Fibroblast of the conjunctiva (primary cell): Measurements from ENCODE around the gene STXBP5L.
"Not testable (repeated sequence)": the region's sequence is repeated elsewhere in the genome, so short reads cannot be mapped to it uniquely, and the experiment has no call there.

ENCODE experiments used
- DNase-seq: peaks from one replicate; pipeline ENCODE4 v3.0.0-alpha.2; 2010; ENCODE audit warnings: low read depth

STXBP5L gene

DNA sequence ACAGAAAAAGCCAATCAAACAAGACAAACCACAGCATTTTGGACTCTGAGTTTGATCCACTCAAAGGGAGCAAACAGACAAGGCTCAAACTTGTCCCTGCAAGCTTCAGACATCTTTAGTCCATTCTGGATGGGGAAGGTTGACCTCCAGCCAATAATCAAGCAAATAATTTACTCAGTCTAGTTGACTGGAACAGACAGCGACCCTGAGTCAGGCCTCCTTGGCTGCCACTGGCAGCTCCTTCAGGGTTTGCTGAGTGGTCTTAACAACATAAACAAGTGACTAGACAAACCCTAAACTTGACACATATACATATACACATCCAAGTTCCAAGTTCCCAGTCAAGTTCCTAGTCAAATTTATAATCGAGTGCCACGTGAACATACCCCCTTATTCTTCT lies 323.9 kb downstream of the STXBP5L start:
- DNase-seq = no peak

DNA sequence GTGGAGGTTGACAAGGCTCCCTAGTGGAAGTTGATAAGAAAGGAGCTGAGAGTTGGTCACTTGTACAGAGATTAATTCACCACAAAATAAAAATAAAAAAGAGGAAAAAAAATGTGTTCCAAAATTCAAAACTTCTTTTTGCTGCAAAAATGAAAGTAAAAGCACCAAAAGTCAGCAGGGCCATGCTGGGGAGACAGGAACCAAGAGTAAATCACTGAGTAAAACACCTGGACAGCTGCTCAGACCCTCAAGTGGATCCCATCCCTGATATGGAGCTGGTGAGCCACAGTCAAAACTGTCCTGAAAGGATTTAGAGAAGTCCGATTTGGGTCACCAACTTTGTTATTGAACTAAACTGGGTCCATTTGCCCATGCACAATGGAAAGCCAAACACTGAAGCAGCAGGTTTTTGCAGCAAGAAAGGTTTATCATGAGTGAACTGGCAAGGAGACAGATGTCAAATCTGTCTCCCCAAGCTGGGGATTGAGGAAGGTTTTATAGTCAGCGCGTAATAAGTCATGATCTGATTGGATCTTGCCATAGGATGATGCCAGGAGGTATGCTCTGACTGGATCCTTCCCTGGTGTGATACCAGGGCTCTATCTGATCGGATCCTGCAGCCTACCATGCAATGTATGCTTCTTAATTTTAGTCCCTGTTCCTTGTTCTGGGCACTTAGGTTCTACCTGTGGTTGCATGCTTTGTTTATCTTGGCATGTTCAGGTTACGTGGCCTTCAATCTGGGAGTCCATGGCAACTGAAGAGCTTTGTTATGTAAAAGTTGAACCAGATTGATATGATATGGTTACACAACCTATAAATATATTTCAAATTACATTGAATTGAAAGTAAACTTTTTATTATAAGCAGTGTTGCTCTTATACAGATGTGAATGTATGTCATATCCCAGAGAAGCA lies 324.6 kb downstream of the STXBP5L start:
- DNase-seq = no peak

DNA sequence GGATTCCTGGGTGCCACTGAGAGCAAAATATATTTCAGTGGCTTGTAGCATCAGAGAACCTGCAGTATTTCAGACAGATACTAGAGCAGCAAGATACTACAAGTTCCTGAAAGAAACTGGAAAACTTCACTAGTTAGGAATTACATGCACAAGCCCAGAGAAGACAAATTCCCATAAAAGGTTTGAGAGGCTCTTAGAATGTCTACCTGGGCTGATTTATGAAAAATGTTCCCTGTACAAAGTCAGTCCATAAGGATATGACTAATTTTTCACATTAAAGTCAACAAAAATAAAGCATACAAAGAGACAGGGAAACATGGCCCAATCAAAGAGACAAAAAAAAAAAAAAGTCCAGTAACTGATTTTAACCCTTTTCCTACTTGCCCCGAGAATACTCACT lies 335.2 kb downstream of the STXBP5L start:
- no peak for DNase-seq

DNA sequence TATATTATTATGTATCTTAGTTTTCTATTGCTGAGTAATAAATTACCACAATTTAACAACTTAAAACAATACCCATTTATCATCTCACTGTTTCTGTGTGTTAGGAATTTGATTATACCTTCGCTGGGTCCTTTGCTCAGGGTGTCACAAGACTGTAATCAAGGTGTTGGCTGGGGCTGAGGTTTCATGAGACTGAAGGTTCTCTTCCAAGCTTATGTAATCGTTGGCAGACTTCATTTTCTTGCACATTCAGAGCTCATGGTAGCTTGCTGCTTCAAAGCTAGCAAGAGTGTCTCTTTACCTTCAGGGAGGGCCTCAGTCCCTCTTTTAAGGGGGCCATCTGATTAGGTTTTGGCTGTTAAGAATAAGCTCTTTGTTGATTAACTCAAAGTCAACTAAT lies 344.7 kb downstream of the STXBP5L start:
- DNase-seq = no peak

DNA sequence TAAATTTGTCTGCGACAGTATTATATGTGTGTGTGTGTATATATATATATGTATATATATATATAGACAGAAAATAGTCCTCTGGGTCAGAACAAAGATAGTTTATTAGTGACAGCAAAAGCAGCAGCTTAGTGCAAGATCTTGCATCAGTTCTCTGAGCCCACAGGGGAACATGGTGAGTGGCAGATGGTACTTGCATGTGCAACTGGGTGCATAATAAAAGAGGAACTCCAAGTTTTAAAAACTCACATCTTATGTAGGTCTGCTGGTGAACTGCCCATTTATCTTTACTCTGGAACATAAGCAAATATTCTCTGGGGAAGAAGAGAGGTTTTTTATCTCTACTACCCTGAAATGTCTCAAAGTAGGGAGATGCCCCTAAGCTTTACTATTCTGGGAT lies 361.4 kb downstream of the STXBP5L start:
- DNase-seq = no peak

DNA sequence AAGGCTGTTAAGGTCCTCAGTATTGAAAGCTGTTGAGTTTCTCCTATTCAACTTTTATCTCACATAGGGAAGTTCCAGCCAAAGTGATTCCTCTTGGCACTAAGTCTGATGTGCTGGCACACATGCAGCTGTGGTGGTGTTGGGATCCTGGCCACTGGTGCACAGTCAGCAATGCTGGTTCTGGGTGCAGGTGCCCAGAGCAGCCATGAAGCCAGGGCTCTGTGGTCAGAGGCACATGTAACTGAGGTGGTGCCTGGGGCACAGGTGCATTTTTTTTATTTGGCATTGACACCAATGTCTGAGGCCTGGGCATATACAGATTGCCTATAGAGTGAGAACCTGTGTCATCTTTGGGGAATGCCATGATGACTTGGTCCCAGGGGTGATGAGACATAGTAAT lies 366.4 kb downstream of the STXBP5L start:
- DNase-seq = no peak

DNA sequence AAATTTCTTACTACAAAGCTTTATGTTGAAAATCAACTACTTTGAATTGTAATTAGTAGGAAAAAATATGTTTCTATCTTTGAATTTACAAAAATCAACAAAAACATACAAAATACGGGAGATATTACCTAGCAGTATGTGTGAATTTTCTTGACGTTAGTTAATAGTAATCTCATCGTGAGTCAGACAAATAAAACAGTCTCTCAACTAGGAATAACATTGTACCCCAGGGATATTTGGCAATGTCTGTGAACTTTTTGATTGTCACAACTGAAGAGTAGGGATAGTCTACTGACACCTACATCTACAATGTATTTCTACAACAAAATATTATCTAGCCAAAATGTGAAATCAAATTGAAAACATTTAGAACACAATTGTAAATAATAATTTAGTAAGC lies 387.4 kb downstream of the STXBP5L start:
- no peak for DNase-seq

DNA sequence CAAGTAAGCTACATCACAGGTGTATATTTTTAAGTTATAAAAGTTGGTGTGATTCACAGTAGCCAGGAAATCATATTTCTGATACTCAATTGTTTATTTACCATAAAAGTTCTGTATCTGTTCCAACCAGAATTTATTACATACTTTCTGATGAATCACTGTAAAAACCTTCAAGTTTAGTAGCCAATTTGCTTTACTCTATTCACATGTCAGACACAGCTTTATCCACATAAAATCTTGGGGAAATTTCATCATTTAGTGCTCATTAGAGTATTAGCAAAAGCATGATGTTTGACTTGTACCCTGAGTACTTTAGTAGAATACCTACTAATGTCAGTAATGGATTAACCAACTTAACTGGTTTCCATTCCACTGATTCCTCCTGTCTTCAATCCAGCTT lies 388.0 kb downstream of the STXBP5L start:
- DNase-seq = no peak

DNA sequence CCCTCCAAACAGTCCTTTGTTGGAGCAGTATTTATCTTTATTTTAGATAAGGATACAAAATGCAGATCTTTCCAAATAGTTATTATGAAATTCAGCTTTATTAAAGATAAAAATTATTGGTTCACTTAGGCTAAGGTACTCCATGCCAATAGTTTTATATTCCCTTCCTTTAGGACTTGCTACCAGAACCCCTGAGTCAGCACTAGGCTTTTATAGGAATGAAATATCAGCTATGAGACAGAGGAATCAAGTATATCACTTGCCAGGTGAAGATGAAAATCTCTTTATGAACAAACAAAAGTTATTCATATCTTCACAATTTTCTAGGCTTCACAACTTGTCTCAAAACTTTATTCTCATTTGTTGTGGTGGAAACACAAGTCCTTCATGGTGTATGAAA lies 416.3 kb downstream of the STXBP5L start:
- DNase-seq = no peak

DNA sequence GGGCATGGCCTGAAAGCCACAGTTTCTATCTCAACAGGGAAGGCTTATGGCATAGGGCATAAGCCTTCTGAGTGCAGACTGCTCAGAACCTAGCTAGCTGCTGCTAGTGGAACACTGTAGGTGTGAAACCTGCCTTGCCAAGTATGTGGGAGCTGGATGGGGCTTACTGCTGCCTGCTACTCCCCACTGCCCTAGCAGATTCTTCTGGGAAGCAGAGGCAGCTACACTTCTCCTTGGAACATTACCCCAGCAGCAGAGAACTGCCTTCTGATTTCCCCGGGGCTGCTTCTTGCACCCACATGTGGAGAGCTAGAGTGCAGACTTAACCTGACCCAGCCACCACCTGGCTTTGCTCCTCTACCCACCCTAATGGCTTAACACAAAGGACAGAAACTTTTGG lies 422.1 kb downstream of the STXBP5L start:
- no peak for DNase-seq

DNA sequence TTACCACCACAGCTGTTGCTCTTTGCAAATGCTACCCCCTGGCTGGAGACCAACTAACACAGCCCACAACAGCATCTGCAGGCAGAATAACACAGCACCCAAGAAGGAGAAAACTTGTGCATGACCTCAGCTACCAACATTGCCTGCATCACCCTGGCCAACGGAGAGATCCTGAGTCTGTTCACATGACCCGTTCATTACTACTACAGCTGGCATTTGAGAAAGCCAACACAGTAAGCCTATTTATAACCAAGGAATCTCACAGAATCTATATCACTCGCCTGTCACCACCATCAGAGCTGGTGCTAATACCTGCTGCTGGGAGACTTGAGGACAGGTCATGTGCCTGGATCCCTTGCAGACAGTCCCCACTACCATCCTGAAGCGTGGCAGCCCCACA lies 422.6 kb downstream of the STXBP5L start:
- no peak for DNase-seq

DNA sequence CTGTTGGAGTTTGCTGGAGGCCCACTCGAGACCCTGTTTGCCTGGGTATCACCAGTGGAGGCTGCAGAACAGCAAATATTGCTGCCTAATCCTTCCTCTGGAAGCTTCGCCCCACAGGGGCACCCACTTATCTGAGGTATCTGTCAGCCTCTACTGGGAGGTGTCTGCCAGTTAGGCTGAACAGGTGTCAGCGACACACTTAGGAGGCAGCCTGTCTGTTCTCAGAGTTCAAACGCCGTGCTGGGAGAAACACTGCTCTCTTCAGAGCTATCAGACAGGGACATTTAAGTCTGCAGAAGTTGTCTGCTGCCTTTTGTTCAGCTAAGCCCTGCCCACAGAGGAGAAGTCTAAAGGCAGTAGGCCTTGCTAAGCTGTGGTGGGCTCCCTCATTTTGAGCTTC lies 448.0 kb downstream of the STXBP5L start:
- not testable (repeated sequence) for DNase-seq

DNA sequence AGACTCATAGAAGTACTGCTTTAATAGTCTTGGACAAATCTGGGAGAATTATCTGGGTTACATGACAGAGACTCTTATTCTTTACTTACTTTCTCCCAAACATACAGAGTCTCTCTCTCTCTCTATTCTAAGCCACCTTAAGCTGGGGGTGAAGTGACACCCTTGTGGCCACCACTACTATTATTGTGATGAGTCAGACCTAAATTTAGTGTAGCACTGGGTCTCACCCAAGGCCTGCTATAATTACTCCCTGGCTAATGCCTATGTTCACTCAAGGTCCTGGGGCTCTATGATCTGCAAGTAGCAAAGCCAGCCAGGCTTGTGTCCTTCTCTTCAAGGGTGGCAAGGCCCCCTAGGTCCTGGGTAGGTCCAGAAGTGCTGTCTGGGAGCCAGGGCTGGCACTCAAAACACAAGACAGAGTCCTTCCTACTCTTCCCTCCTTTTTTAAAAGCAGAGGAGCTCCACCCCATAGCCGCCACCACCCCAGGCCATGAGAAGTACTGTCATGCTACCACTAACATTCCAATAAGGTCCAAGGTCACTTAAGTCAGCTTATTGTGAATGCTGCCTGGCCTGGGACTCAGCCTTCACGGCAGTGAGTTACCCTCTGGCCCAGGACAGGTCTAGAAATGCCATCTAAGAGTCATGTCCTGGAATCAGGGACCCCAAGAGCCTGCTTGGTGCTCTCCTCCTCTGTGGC lies 454.2 kb downstream of the STXBP5L start:
- no peak for DNase-seq

DNA sequence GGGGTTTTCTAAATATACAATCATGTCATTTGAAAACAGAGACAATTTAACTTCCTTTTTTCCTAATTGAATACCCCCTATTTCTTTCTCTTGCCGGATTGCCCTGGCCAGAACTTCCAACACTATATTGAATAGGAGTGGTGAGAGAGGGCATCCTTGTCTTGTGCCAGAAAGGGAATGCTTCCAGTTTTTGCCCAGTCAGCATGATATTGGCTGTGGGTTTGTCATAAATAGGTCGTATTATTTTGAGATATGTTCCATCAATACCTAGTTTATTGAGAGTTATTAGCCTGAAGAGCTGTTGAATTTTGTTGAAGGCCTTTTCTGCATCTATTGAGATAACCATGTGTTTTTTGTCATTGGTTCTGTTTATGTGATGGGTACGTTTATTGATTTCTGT lies 480.3 kb downstream of the STXBP5L start:
- not testable (repeated sequence) for DNase-seq

DNA sequence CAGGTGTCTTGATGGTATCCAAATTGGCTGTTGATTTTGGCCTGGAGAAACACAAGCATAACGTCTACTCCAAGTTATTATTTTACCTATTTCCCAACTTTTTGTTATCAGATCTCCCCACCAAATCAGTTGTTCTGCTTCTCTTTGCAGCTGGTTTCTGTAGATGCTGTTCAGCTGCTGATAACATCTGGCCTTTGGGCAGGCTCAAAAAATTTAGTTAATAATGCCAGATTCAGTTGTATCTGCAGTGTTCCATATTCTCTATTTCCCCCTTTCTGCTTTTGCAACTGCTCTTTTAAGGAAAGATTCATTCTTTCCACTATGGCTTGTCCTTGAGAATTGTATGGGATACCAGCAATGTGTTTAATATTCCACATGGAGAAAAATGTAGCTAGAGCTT lies 488.0 kb downstream of the STXBP5L start:
- DNase-seq = not testable (repeated sequence)

DNA sequence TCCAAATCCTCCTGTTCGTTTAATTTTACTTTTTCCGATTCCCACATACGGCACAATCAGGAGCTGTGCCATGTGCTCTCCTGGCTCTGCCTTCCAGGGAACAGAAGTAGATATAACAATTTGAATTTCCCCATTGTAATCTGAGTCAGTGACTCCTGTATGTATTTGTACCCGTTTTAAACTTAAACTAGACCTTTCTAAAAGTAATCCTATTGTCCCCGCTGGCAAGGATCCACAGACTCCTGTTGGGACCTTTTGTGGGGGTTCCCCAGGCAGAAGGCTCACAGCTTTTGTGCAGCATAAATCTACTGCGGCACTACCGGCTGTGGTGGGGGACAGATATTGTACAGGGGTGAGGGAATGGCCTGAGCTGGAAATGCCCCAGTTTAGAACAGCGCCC lies 490.0 kb downstream of the STXBP5L start:
- not testable (repeated sequence) for DNase-seq

DNA sequence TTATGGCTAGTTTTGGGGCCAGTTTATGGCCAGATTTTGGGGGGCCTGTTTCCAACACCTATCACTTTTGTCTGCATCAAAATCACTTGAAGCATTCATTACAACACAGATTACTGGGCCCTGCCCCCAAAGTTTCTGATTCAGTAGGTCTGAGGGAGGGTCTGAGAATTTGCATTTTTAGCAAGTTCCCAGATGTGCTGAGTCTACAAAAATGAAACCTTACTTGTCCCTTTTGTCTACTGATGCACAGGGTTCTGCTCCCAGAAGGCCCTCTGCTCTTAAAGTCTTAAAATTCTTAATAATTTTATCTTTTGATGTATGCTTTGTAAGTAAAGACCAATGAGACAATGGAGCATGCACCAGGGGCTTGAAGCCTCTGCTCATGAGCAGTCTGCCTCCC lies 491.8 kb downstream of the STXBP5L start:
- no peak for DNase-seq

DNA sequence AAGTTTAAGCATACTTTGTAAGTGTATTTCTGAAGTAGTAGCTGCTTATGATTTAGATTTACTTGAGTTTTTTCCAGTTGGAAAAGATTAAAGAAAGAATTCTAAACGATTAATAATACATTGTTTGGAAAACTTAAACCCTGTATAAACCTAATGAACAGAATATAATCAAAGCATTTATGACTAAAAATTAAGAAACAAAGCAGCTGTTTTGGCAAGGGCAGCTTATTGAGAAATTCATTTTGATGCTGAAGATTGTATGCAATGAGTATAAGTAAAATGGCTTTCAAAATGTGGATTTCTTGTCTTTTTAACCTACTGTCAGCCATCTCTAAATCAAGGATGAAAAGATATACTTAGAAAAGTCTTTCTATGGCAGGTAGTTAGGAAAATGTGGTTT lies 497.6 kb downstream of the STXBP5L start:
- DNase-seq = no peak

DNA sequence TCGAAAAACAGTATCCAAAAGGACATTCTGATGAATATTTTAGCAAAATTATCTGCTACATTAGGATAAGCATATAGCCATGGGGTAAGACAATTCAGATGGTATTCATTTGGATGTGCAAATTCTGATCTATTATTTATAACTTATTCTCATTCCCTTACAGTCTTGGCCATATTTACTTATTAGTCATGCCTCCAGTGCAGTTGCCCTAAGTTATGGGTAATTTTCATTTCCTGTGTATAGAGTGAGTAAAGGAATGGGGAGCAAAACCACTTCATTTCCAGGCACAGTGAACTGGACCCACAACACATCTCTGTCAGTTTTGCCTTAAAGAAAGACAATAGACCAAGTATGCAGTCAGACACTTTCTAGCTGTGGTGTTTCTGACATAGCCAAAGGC lies 503.5 kb downstream of the STXBP5L start:
- DNase-seq = no peak

DNA sequence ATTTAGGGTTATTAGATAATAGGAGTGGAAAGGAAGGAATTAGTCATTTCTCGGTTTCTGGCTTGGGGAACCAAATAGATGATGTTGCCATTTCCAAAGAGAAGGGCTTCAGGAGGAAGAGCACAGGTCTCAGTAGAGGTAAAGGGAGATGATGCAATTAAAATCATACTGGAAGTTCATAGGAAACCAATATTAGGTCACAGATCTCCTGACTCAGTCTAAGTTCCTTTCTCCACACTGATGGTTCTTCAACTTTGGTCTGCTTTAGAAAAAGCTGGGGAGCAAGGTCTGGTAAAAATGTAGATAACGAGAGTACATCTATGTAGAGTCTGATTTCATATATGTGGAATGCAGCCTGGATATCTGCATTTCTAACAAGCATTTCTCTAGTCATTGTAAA lies 506.9 kb downstream of the STXBP5L start:
- no peak for DNase-seq

DNA sequence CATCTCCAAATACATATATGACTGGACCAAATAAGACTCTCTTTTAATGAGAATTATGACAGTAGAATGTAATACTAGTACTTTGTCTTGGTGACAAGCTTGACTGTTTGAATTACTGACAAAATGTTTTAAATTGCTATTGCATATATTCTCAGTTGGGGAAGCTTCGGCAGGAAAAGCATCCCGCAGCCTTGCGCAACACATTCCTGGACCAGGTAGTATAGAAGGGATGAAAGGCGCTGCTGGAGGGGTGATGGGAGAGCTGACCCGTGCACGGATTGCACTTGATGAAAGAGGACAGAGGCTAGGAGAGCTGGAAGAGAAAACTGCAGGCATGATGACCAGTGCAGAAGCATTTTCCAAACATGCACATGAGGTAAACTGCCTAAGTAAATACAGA lies 510.2 kb downstream of the STXBP5L start:
- no peak for DNase-seq

DNA sequence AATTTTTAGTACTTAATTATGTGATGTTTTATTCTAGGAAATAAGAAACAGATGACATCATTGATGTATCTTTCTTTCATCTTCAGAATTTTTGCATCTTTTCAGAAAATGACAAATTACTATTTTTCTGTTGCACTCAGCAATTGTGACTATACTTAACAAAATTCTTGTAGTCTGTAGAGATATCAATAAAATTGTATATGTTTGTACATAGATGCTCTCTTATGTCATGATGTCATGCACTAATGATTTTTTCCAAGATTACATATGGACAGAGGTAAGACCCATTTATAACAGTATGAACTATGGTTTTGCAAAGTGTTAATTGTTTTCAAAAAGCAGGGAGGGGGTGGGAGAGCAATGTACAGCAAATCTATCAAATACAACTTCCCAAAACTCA lies 516.5 kb downstream of the STXBP5L start:
- no peak for DNase-seq

DNA sequence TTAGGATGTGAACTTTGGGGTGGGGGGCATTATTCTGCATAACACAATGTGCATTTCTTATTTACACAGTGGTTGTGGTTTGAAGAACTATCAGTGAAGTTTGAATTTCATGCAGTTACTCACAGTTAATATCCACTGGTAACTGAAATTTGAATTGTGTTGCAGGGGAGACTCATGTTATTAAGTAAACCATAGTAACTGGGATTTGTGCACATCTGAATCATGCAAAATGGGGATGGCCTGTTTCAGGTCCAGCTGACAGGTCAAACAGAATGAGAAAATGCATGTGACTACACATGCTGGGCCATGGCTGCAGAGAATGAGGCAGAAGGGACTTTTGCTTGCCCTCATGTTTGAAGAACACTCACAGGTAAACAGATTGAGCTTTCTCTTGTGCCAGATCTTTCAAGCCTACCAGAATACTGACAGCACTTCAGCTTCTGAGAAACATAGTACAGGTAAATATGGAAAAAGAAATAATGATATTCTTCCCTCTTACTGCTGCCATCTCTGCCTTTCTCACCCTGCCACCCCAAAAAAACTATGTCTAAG lies 522.7 kb downstream of the STXBP5L start:
- no peak for DNase-seq
